SH-SY5Y (cell line): ENCODE data around the gene PCSK5.

Experiments used
- GATA2 ChIP-seq: IDR thresholded peaks from 2 replicates; pipeline ENCODE4 v1.6.1; 2011; ENCODE audit warnings: mild to moderate bottlenecking, low read depth, low read length
- GATA3 ChIP-seq: IDR thresholded peaks from 2 replicates; pipeline ENCODE4 v1.6.1; 2011; ENCODE audit warnings: low read depth, mild to moderate bottlenecking, low read length, moderate library complexity

- no peak for TF ChIP-seq GATA2
- TF ChIP-seq GATA3, result no peak
These were observed 487.3 kb downstream of the PCSK5 start for GRCh38 chr9:76377791-76378190.
